Endothelial cell (in vitro differentiated cells): ENCODE data around the gene RAB25. TPM values are rescaled to one million over a fixed set of nuclear protein-coding genes. Genes with fewer than 3 reads are reported as not detected.
A peak's percentile ranks its signal among the peaks of the same experiment; 100 is the strongest.
"Not testable (repeated sequence)": the region's sequence is repeated elsewhere in the genome, so short reads cannot be mapped to it uniquely, and the experiment has no call there.

Source experiments
- DNase-seq: peaks from one replicate; pipeline ENCODE4 v3.0.0; 2021; ENCODE audit warnings: low spot score
- H3K27ac Mint-ChIP-seq: one replicate; pipeline ENCODE4 v1.8.0; 2021; ENCODE audit warnings: mixed read lengths, inconsistent platforms; ENCODE audit not compliant: unreplicated experiment
- H3K27me3 Mint-ChIP-seq: one replicate; pipeline ENCODE4 v1.8.0; 2021; ENCODE audit warnings: mild to moderate bottlenecking, moderate library complexity, mixed read lengths, inconsistent platforms; ENCODE audit not compliant: unreplicated experiment
- H3K36me3 Mint-ChIP-seq: one replicate; pipeline ENCODE4 v1.8.0; 2021; ENCODE audit warnings: mild to moderate bottlenecking, low read depth, mixed read lengths, inconsistent platforms; ENCODE audit not compliant: unreplicated experiment
- H3K4me1 Mint-ChIP-seq: one replicate; pipeline ENCODE4 v1.8.0; 2021; ENCODE audit warnings: mild to moderate bottlenecking, mixed read lengths, inconsistent platforms; ENCODE audit not compliant: unreplicated experiment
- H3K4me3 Mint-ChIP-seq: one replicate; pipeline ENCODE4 v1.8.0; 2021; ENCODE audit warnings: mild to moderate bottlenecking, mixed read lengths, inconsistent platforms; ENCODE audit not compliant: unreplicated experiment
- H3K9me3 Mint-ChIP-seq: one replicate; pipeline ENCODE4 v1.8.0; 2021; ENCODE audit warnings: mixed read lengths, inconsistent platforms; ENCODE audit not compliant: unreplicated experiment
- total RNA-seq: library from RNA; stranded (reverse); fragmentation: NEBNext Ultra II Directional; extraction: Animal tissue kit (Norgen Biotek cat#: 25700); gene quantifications from one replicate; pipeline ENCODE4 v1.2.1, GENCODE V29; 2021; ENCODE audit not compliant: unreplicated experiment
- TF ChIP-seq, protein P1 (sequence below): fragments of 200-600 bp; sonication (generic); IDR thresholded peaks from one replicate; pipeline ENCODE4 v1.5.0; 2021; ENCODE audit warnings: antibody characterized with exemption; ENCODE audit not compliant: unreplicated experiment

The RAB25 gene
- total RNA-seq, 1 donor from 2014 or later = 1.6 TPM

DNA sequence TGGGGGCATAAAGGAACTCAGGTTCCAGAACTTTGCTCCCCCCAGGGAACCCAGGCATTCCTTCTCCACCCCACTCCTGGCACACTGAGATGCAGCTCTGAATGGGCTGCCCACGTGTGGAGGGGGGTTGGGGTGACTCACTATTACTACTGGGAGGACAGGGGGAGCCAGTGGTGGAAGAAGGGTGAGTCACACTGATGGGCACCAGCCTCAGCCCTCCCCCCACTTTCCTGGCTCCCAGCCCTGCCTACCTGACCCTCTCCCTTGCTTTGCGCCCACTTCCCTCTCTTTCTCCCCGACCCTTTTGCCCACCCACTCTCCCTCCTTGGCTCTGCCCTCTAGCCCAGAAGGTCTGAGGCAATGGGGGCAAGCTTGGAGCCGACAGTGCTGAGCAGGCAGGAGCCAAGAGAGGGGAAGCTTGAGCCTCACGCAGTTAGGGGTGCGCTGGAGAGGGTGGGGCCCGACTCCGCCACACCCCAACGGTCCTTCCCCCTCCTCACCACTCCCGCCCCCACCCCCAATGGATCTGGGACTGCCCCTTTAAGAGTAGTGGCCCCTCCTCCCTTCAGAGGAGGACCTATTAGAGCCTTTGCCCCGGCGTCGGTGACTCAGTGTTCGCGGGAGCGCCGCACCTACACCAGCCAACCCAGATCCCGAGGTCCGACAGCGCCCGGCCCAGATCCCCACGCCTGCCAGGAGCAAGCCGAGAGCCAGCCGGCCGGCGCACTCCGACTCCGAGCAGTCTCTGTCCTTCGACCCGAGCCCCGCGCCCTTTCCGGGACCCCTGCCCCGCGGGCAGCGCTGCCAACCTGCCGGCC lies 53.4 kb downstream of the RAB25 start, which contains the start of gene LMNA:
Gene LMNA (plus strand): TSS at position 611 of the 818 bp plus-strand sequence. CDS start 208 bp downstream, outside the sequence.
- Mint-ChIP-seq H3K4me3 (peak within 1 kb of the TSS; percentile 88), H3K4me1 (peaks cover 16% of the 10 kb centered on the region), H3K36me3 (no peaks in the 10 kb centered on the region), H3K9me3 (no peaks in the 10 kb centered on the region), H3K27ac (peak within 1 kb of the TSS; percentile 21), H3K27me3 (peaks cover 14% of the 10 kb centered on the region)
- TF ChIP-seq, protein P1, sequence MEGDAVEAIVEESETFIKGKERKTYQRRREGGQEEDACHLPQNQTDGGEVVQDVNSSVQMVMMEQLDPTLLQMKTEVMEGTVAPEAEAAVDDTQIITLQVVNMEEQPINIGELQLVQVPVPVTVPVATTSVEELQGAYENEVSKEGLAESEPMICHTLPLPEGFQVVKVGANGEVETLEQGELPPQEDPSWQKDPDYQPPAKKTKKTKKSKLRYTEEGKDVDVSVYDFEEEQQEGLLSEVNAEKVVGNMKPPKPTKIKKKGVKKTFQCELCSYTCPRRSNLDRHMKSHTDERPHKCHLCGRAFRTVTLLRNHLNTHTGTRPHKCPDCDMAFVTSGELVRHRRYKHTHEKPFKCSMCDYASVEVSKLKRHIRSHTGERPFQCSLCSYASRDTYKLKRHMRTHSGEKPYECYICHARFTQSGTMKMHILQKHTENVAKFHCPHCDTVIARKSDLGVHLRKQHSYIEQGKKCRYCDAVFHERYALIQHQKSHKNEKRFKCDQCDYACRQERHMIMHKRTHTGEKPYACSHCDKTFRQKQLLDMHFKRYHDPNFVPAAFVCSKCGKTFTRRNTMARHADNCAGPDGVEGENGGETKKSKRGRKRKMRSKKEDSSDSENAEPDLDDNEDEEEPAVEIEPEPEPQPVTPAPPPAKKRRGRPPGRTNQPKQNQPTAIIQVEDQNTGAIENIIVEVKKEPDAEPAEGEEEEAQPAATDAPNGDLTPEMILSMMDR = no peak
- DNase-seq = peak; percentile 57

GRCh38 chr1:156114919-156115513 lies 54.1 kb downstream of the RAB25 start:
- DNase-seq = no peak
- TF ChIP-seq, protein P1 = no peak
- Mint-ChIP-seq H3K36me3 (no peaks in the 10 kb centered on the region), H3K4me1 (peaks cover 14% of the 10 kb centered on the region), H3K4me3 (peak overlapping the region; percentile 88), H3K27me3 (peaks cover 16% of the 10 kb centered on the region), H3K27ac (peak overlapping the region; percentile 21), H3K9me3 (no peaks in the 10 kb centered on the region)

GRCh38 chr1:156115514-156116374 lies 54.8 kb downstream of the RAB25 start:
- Mint-ChIP-seq H3K36me3 (no peaks in the 10 kb centered on the region), H3K27me3 (peaks cover 18% of the 10 kb centered on the region), H3K9me3 (no peaks in the 10 kb centered on the region), H3K4me1 (peaks cover 14% of the 10 kb centered on the region), H3K27ac (peak overlapping the region; percentile 5), H3K4me3 (peak overlapping the region; percentile 88)
- TF ChIP-seq, protein P1 = no peak
- peak; percentile 43 for DNase-seq

GRCh38 chr1:156116731-156117130 lies 55.8 kb downstream of the RAB25 start:
- peaks cover 14% of the 10 kb centered on the region for H3K27me3 Mint-ChIP-seq
- not testable (repeated sequence) for H3K36me3 Mint-ChIP-seq, DNase-seq, H3K9me3 Mint-ChIP-seq, H3K27ac Mint-ChIP-seq
- peak overlapping the region; percentile 63 for H3K4me3 Mint-ChIP-seq
- H3K4me1 Mint-ChIP-seq = peaks cover 14% of the 10 kb centered on the region

- Mint-ChIP-seq H3K9me3 (no peaks in the 10 kb centered on the region), H3K36me3 (no peaks in the 10 kb centered on the region), H3K27ac (no peak overlapping the region), H3K4me3 (no peak overlapping the region), H3K27me3 (peaks cover 14% of the 10 kb centered on the region), H3K4me1 (peaks cover 18% of the 10 kb centered on the region)
- TF ChIP-seq, protein P1 = no peak
- DNase-seq = no peak
Measured at GRCh38 chr1:156117414-156118176, 56.6 kb downstream of the RAB25 start.
